Chondrocyte (in vitro differentiated cells): ENCODE results near the gene SNCB. TPM values are rescaled to one million over a fixed set of nuclear protein-coding genes. Genes with fewer than 3 reads are reported as not detected.

Experiments used
- DNase-seq: peaks from one replicate; pipeline ENCODE4 v3.0.0; 2021; ENCODE audit warnings: mixed read lengths, low spot score
- H3K27ac Mint-ChIP-seq: one replicate; pipeline ENCODE4 v1.8.0; 2021; ENCODE audit warnings: mild to moderate bottlenecking, moderate library complexity, mixed read lengths; ENCODE audit not compliant: unreplicated experiment
- H3K27me3 Mint-ChIP-seq: 2 replicates; pipeline ENCODE4 v1.8.0; 2021; ENCODE audit warnings: low read depth, mixed read lengths
- H3K36me3 Mint-ChIP-seq: 2 replicates; pipeline ENCODE4 v1.8.0; 2021; ENCODE audit warnings: low read depth, mixed read lengths
- H3K4me1 Mint-ChIP-seq: 2 replicates; pipeline ENCODE4 v1.8.0; 2021; ENCODE audit warnings: low read depth, mild to moderate bottlenecking, mixed read lengths
- H3K4me3 Mint-ChIP-seq: one replicate; pipeline ENCODE4 v1.8.0; 2021; ENCODE audit warnings: mild to moderate bottlenecking, moderate library complexity, mixed read lengths; ENCODE audit not compliant: unreplicated experiment
- H3K9me3 Mint-ChIP-seq: 2 replicates; pipeline ENCODE4 v1.8.0; 2021; ENCODE audit warnings: low read depth, mixed read lengths
- CTCF ChIP-seq: fragments of 200-600 bp; sonication (generic); IDR thresholded peaks from 2 replicates; pipeline ENCODE4 v1.5.0; 2021; ENCODE audit warnings: antibody characterized with exemption, mild to moderate bottlenecking, moderate library complexity
- total RNA-seq: library from RNA; stranded (reverse); gene quantifications from 3 replicates; pipeline ENCODE4 v1.2.1, GENCODE V29; 2021

SNCB gene
- total RNA-seq, 1 donor from 2014 or later, result 0.45 TPM

- no peak for TF ChIP-seq CTCF
- H3K27ac Mint-ChIP-seq, result no peak overlapping the region
- peaks cover 11% of the 10 kb centered on the region for H3K4me1 Mint-ChIP-seq
- H3K9me3 Mint-ChIP-seq, result peaks cover 5% of the 10 kb centered on the region
- DNase-seq, result no peak
- no peaks in the 10 kb centered on the region for H3K36me3 Mint-ChIP-seq
- no peak overlapping the region for H3K4me3 Mint-ChIP-seq
- peaks cover 39% of the 10 kb centered on the region for H3K27me3 Mint-ChIP-seq
Observed at GRCh38 chr5:176671890-176672747, 41.8 kb upstream of the SNCB start.

- Mint-ChIP-seq H3K9me3 (peaks cover 5% of the 10 kb centered on the region), H3K4me1 (peaks cover 7% of the 10 kb centered on the region), H3K27me3 (peaks cover 43% of the 10 kb centered on the region), H3K36me3 (no peaks in the 10 kb centered on the region), H3K4me3 (no peak overlapping the region), H3K27ac (no peak overlapping the region)
- no peak for TF ChIP-seq CTCF
- DNase-seq, result no peak
Observed at GRCh38 chr5:176671399-176671798, 41.1 kb upstream of the SNCB start.

- no peaks in the 10 kb centered on the region for H3K36me3 Mint-ChIP-seq
- H3K27ac Mint-ChIP-seq, result no peak overlapping the region
- TF ChIP-seq CTCF, result no peak
- H3K4me1 Mint-ChIP-seq, result no peaks in the 10 kb centered on the region
- H3K9me3 Mint-ChIP-seq, result peaks cover 5% of the 10 kb centered on the region
- H3K27me3 Mint-ChIP-seq, result peaks cover 44% of the 10 kb centered on the region
- H3K4me3 Mint-ChIP-seq, result no peak overlapping the region
- DNase-seq, result no peak
Observed at GRCh38 chr5:176670449-176670848, 40.1 kb upstream of the SNCB start.

- no peaks in the 10 kb centered on the region for H3K4me1 Mint-ChIP-seq
- DNase-seq, result no peak
- peaks cover 5% of the 10 kb centered on the region for H3K9me3 Mint-ChIP-seq
- H3K4me3 Mint-ChIP-seq, result no peak overlapping the region
- no peaks in the 10 kb centered on the region for H3K36me3 Mint-ChIP-seq
- TF ChIP-seq CTCF, result no peak
- H3K27ac Mint-ChIP-seq, result no peak overlapping the region
- peaks cover 51% of the 10 kb centered on the region for H3K27me3 Mint-ChIP-seq
Observed at GRCh38 chr5:176667637-176668036, 37.3 kb upstream of the SNCB start.

- H3K4me3 Mint-ChIP-seq, result no peak overlapping the region
- no peaks in the 10 kb centered on the region for H3K4me1 Mint-ChIP-seq
- H3K27ac Mint-ChIP-seq, result no peak overlapping the region
- no peak for TF ChIP-seq CTCF
- no peak for DNase-seq
- H3K9me3 Mint-ChIP-seq, result peaks cover 5% of the 10 kb centered on the region
- no peaks in the 10 kb centered on the region for H3K36me3 Mint-ChIP-seq
- peaks cover 36% of the 10 kb centered on the region for H3K27me3 Mint-ChIP-seq
Observed at GRCh38 chr5:176665517-176665916, 35.2 kb upstream of the SNCB start.
